GM13977 (cell line): ENCODE measurements around the gene GUK1.

ENCODE experiments used
- DNase-seq: peaks from one replicate; pipeline ENCODE4 v3.0.0; 2012; ENCODE audit warnings: low spot score
- in situ Hi-C: fragments of 300-500 bp; cut with MboI; formaldehyde crosslinking; loops from one replicate; pipeline ENCODE4 v1.12.0; 2022; ENCODE audit warnings: low sequenced_read_pairs, low pct_unique_long_range_greater_than_20kb, mixed read lengths, inconsistent platforms; ENCODE audit not compliant: unreplicated experiment
- TF ChIP-seq, protein P1 (sequence below): IDR thresholded peaks from 2 replicates; pipeline ENCODE4 v1.5.1; 2012; ENCODE audit warnings: mild to moderate bottlenecking, control low read depth; ENCODE audit not compliant: insufficient read depth; ENCODE audit errors: extremely low read depth, missing control alignments

GUK1 gene

DNA sequence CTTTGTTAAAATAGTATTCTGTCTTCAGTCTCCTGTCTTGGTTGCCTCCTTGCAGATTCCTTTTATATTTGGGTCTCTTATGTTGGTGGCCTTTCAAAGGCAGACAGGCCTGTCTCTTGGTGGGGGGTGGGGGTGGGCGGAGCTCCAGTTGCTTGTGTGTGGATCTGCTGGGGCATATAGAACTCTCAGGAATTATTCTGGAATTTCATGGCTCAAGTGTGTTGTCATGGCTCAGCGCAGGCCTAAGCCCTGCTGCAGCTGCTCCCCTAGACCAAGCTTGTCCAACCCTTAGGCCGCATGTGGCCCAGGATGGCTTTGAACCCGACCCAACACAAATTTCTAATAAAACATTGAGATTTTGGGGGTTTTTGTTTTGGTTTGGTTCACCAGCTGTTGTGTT lies 44.9 kb upstream of the GUK1 start:
- DNase-seq = no peak
- TF ChIP-seq, protein P1, sequence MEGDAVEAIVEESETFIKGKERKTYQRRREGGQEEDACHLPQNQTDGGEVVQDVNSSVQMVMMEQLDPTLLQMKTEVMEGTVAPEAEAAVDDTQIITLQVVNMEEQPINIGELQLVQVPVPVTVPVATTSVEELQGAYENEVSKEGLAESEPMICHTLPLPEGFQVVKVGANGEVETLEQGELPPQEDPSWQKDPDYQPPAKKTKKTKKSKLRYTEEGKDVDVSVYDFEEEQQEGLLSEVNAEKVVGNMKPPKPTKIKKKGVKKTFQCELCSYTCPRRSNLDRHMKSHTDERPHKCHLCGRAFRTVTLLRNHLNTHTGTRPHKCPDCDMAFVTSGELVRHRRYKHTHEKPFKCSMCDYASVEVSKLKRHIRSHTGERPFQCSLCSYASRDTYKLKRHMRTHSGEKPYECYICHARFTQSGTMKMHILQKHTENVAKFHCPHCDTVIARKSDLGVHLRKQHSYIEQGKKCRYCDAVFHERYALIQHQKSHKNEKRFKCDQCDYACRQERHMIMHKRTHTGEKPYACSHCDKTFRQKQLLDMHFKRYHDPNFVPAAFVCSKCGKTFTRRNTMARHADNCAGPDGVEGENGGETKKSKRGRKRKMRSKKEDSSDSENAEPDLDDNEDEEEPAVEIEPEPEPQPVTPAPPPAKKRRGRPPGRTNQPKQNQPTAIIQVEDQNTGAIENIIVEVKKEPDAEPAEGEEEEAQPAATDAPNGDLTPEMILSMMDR = no peak
- in situ Hi-C loops = no loop called here

DNA sequence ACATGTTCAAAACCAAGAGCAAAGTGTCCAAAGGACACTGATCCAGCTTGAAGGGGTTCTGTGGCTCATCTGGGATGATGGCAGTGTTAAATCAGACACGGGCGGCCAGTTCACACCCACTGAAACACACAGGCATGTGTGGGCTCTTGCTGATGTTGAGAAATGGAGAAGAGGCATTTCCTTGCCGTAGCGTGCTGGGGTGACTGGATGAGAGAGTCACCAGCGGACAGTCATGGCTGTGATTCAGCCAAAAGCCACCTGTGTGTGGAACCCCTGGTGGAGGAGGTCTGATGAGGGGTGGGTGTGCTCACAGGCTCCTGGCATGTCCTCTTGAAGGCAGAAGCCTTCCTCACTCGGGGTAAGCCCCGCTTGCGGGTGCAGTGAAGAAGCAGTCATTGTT lies 44.1 kb upstream of the GUK1 start:
- TF ChIP-seq, protein P1 = no peak
- in situ Hi-C loops = no loop called here
- peak; percentile 8 for DNase-seq

DNA sequence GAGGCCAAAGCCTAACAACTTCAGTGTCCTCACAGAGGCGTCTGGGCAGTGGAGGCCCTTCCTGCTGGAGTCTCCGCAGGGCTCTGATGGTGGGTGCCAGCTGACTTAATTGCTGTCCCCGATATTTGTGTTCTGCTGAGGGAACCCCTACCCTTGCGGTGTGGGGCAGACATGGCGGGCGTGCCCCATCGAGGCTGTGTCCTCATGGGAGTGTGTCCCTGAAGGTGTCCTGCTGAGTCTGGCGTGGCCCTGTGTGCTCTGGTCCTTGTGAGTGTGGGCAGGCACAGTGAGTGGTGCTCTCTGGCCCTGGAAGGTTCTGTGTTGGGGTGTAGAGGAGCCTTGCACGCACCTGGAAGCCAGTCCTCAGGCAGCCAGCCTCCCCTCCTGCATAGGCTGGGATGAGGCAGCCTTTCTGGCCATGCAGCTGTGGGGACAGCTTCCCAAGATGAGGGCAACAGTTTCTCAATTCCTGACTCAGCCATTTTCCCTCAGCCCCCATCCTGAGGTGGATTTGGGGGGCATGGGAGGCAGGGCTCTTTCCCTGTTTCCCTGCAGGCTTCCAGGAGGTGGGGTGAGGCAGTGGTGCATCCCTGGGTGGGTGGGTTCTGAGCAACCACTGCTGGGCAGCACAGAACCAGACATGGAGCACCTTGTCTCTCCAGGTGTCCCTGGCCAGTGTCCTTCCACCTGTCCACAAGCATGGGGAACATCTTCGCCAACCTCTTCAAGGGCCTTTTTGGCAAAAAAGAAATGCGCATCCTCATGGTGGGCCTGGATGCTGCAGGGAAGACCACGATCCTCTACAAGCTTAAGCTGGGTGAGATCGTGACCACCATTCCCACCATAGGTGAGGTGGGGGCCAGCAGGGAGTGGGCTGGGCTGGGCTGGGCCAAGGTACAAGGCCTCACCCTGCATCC lies 43.4 kb upstream of the GUK1 start:
- TF ChIP-seq, protein P1 = no peak
- in situ Hi-C loops = no loop called here
- DNase-seq = peak; percentile 9

DNA sequence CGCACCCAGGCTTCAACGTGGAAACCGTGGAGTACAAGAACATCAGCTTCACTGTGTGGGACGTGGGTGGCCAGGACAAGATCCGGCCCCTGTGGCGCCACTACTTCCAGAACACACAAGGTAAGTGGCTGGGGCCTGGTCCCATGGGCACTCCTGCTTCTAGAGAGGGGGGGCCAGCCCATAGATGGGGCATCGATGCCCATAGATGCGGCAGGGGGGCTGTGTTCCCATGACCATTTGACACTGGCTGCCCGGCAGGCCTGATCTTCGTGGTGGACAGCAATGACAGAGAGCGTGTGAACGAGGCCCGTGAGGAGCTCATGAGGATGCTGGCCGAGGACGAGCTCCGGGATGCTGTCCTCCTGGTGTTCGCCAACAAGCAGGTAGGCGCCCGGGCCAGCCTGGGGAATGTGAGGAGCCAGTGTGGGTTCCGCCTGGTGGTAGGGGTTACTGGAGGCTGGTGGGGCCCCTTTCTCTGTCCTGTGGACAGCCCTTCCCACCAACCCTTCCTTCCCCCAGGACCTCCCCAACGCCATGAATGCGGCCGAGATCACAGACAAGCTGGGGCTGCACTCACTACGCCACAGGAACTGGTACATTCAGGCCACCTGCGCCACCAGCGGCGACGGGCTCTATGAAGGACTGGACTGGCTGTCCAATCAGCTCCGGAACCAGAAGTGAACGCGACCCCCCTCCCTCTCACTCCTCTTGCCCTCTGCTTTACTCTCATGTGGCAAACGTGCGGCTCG lies 42.6 kb upstream of the GUK1 start:
- TF ChIP-seq, protein P1 = no peak
- in situ Hi-C loops = no loop called here
- DNase-seq = peak; percentile 5

DNA sequence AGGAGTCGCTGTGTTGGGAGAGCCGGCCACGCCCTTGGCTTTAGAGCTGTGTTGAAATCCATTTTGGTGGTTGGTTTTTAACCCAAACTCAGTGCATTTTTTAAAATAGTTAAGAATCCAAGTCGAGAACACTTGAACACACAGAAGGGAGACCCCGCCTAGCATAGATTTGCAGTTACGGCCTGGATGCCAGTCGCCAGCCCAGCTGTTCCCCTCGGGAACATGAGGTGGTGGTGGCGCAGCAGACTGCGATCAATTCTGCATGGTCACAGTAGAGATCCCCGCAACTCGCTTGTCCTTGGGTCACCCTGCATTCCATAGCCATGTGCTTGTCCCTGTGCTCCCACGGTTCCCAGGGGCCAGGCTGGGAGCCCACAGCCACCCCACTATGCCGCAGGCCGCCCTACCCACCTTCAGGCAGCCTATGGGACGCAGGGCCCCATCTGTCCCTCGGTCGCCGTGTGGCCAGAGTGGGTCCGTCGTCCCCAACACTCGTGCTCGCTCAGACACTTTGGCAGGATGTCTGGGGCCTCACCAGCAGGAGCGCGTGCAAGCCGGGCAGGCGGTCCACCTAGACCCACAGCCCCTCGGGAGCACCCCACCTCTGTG lies 41.7 kb upstream of the GUK1 start:
- peak; percentile 2 for DNase-seq
- in situ Hi-C loops = no loop called here
- TF ChIP-seq, protein P1 = no peak

DNA sequence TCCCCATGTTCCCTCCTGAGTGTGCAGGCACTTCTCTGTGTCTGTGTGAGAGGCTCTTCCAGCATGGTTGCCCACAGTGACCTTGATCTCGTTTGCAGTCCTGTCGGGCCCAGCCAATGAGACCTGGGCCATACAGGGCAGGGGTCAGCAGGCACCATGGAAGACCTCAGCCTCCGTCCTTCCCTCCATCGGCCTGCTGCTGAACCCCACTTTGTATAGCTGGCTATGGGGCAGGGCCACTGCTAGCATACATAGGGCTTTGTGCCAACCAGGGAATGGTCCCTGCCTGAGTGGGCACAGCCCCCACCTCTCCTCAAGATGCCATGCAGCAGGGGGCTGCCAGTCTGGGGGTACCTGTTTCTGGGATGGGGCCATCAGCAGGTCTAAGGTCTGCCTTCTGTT lies 40.7 kb upstream of the GUK1 start:
- in situ Hi-C loops = no loop called here
- peak; percentile 12 for DNase-seq
- TF ChIP-seq, protein P1 = no peak
